Measurements from ENCODE around the gene UNC5B.

Gene UNC5B

DNA sequence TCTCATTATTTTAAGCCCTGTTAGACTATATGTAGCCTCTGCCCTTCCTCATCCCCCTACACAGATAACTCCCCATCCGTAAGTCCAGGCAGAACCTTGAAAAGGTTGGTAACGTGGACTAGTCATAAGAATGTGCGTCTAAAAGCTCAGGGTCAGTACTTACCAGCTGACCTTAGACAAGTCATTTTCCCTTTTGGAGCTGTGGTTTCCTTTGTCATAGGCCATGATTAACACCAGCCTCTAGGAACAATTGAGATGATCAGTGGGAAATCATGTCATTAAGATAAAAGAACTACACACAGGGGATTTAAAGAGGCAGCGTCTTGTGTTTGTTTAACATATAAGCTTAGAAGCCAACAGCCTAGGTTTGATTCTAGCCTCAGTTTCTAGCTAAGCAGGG lies 6.9 kb upstream of the UNC5B start:
- in situ Hi-C loops (cut with MboI; ENCODE audit: low pct_unique_long_range_greater_than_20kb, low sequenced_read_pairs), result loop anchor here (25.0 kb wide), 1 partner anchor 293 kb away; no protein-coding TSS in a partner anchor

DNA sequence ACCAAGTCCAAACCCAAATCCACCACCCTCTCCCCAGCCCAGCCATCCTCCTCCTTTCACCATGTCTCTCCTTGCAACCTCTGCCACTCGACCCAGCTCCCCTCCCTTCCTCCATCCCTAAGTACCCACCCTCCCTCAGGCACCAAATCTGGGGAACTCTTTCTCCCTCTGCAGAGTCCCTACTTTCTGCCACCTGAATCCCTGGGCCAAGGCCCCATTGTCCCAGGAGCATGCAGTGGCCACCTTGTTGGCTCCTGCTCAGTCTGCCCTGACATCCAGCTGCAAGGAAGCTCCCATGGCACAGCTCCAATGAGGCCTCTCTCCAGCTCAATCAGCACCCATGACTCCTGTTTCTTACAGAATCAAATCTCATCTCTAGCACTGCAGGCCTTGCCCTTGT lies 5.5 kb upstream of the UNC5B start:
- DNase-seq, result no peak
- in situ Hi-C loops (cut with MboI; ENCODE audit: low pct_unique_long_range_greater_than_20kb, low sequenced_read_pairs), result loop anchor here (25.0 kb wide), 1 partner anchor 295 kb away; no protein-coding TSS in a partner anchor

More for the DNA sequence above, 6.9 kb upstream of the UNC5B start:
- DNase-seq, result no peak

DNA sequence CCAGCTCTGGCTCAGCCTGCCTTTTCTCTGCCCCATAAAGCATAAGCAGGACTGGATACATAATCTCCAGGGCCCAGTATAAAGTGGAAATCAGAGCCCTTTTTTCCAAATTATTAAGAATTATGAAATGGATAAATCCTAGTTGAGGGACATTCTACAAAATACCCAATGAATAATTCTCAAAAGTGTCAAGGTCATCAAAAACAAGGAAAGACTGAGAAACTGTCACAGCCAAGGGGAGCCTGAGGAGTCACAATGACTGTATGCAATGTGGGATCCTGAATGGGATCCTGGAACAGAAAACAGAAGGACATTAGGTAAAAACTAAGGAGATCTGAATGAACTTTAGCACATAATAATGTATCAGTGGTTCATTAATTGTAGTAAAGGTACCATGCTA lies 4.8 kb upstream of the UNC5B start:
- in situ Hi-C loops (cut with MboI; ENCODE audit: low pct_unique_long_range_greater_than_20kb, low sequenced_read_pairs), result loop anchor here (25.0 kb wide), 1 partner anchor 295 kb away; no protein-coding TSS in a partner anchor
- no peak for DNase-seq

DNA sequence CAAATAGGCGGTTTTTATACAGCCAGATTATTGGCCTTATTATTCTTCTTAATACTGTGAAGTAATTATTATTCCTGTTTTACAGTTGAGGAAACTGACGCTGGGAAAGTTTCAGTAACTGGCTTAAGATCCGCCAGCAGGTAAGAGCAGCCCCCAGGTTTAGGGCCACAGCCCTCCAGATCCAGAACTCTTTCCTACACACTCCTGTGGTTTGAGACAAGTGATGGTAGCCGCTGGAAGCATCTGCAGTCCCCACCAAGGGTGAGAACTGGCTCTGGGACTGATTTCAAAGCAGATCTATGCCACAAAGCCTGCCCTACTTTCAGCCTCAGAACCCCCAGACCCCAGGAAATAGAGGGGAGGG lies 3.0 kb upstream of the UNC5B start:
- in situ Hi-C loops (cut with MboI; ENCODE audit: low pct_unique_long_range_greater_than_20kb, low sequenced_read_pairs), result loop anchor here (25.0 kb wide), 1 partner anchor 297 kb away; no protein-coding TSS in a partner anchor

DNA sequence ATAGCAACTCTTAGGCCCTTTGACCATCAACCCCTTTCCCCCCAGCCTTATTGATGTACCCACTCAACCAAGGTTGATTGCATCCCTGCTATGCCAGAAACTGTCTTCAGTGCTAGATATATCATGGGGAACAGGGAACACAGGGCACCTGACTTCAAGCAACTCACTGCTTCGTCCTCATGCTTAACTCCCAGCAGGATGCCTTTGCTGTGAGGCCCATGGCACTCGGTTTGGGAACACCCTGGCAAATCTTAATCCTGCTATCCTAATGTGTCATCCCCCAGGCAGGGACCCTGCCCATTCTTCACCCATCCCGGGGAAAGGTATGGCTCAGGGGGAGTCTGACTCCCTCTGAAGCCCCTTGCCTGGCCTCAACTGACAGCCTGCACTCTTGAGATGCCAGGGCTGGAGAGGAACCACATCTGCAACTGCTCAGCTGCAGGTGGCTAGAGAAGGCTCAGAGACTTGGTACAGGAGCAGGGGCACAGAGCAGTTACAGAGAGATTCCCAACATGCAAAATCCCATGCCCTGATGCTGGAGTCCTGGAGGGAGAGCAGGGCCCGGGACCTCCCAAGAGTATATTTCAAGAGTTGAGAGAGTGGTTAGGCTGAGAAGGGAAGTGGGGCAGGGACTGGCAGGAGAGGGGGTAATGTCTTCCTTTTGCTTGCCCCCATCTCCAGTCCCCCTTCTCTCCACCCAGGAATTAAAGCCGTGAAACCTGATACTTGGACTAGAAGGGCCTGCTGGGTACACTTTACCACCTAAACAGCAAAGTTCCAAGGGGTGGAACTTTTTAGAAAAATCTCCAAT lies 2.4 kb upstream of the UNC5B start:
- no peak for DNase-seq
- in situ Hi-C loops (cut with MboI; ENCODE audit: low pct_unique_long_range_greater_than_20kb, low sequenced_read_pairs), result loop anchor here (25.0 kb wide), 1 partner anchor 298 kb away; no protein-coding TSS in a partner anchor

More for the DNA sequence above, 3.0 kb upstream of the UNC5B start:
- no peak for DNase-seq

DNA sequence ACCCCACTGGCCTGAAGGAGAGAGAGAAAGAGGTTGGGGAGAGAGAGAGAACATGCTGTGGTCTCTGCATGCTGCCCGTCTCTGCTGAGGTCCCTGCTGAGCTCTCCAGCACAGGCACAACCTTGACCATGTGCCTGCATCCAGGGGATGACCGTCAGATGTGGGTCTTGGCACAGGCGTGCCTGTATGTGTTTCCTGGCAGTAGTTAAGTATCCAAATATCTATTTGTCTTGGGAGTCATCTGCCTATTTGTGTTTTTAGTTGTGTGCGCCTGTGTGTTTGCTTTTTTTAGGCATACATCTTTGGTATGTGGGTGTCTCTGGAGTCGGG lies 1.9 kb upstream of the UNC5B start:
- in situ Hi-C loops (cut with MboI; ENCODE audit: low pct_unique_long_range_greater_than_20kb, low sequenced_read_pairs), result loop anchor here (25.0 kb wide), 1 partner anchor 298 kb away; no protein-coding TSS in a partner anchor
- no peak for DNase-seq

DNA sequence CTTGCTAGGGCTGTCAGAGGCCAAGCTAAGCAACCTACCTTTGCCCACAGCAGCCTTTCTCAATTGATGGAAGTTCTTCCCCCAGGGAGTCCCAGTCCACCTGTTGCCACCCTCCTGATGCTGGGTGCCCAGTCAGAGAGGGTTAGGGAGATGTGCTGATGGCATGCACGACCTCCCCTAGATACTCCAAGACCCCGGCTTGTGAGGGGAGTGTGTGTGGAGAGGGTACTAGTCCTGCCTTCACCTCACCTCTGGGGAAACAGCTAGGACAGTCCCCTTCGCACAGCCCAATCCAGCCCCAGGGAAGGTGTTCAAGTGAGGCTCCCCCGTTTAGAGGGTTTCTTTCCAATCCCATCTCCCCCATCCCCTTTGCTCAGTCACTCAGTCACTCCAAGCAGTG lies 1.3 kb upstream of the UNC5B start:
- in situ Hi-C loops (cut with MboI; ENCODE audit: low pct_unique_long_range_greater_than_20kb, low sequenced_read_pairs), result loop anchor here (25.0 kb wide), 1 partner anchor 299 kb away; no protein-coding TSS in a partner anchor
- no peak for DNase-seq

DNA sequence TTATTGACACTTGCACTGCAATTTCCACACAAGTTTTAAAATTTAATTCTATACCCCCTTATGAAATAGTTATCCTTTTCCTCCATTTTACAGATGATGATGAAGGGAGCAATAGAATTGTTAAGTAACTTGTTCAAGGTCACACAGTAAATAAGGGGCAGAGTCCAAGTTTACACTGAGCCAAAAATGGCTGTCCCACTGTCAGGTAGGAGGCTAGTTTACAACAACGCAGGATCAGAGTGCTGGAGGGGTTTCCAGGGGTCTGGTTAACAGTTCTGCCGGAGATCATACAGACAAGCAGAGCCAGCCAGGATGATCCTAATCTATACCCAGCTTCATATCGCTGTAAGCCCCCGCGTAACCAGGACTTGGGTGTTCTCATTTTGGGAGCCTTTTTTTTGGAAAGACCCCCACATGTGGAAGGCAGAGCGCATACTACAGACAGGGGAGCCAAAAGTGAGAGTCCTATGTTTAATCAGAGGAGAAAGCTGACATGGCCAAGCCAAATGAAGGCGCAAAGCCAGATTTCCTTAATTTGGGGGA lies 524 bp upstream of the UNC5B start:
- no peak for DNase-seq
- in situ Hi-C loops (cut with MboI; ENCODE audit: low pct_unique_long_range_greater_than_20kb, low sequenced_read_pairs), result loop anchor here (25.0 kb wide), 1 partner anchor 300 kb away; no protein-coding TSS in a partner anchor

DNA sequence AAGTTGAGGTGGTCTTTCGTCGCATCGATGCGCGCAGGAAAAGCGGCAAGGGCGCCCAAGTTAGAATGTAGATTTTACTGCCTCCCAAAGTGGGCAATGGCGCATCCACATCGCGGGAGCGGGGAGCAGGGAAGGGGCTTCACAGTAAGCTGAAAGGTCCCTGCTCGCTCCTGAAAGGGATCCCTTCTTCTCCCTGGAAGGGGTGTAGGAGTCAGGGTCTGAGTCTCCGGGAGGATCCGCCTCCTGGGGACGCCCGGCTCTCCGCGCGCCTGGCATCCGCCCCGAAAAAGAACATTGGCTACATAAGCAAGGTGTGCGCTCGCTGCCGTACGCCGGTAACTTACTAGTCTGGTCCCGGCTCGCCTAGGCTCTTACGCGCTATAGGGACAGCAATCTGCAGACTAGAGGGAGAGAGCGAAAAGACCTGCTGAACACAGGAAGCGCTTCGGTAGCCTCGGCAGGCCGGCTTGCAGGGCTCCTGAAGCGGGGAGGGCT lies 804 bp downstream of the UNC5B start:
- in situ Hi-C loops (cut with MboI; ENCODE audit: low pct_unique_long_range_greater_than_20kb, low sequenced_read_pairs), result loop anchor here (25.0 kb wide), 1 partner anchor 301 kb away; no protein-coding TSS in a partner anchor
- DNase-seq, result peak; percentile 56

DNA sequence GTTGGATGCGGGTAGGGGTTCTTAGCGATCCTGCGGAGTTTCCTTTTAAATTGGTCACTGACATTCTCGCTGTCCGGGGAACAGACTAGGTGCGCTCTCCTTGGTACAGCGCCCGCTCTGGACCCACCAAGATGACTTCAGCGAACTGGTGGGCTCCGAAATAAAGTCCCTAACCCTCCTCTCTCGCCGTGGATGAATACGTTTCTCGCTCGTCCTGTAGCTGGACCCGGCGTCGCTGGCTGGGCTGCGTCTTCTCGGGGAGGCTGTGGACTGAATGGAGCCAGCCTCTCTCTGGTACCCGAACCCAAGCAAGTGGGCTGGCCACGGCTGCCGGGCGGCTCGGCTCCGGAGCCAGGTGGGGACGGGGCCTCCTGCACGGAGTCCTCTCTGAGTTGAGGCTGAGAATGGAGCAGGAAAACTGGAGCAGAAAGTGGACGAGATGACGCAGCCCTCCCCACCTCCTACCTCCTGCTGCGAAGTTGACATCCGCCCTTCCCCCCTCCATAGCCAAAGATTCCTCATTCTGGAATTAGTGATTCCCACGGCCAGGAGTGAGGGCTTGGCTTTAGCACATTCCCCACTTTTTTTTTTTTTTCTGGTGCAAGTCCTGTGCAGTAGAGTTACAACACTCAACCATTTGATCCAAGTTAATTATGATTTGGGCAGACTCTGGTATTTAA lies 1.5 kb downstream of the UNC5B start:
- in situ Hi-C loops (cut with MboI; ENCODE audit: low pct_unique_long_range_greater_than_20kb, low sequenced_read_pairs), result loop anchor here (25.0 kb wide), 1 partner anchor 302 kb away; no protein-coding TSS in a partner anchor
- no peak for DNase-seq

DNA sequence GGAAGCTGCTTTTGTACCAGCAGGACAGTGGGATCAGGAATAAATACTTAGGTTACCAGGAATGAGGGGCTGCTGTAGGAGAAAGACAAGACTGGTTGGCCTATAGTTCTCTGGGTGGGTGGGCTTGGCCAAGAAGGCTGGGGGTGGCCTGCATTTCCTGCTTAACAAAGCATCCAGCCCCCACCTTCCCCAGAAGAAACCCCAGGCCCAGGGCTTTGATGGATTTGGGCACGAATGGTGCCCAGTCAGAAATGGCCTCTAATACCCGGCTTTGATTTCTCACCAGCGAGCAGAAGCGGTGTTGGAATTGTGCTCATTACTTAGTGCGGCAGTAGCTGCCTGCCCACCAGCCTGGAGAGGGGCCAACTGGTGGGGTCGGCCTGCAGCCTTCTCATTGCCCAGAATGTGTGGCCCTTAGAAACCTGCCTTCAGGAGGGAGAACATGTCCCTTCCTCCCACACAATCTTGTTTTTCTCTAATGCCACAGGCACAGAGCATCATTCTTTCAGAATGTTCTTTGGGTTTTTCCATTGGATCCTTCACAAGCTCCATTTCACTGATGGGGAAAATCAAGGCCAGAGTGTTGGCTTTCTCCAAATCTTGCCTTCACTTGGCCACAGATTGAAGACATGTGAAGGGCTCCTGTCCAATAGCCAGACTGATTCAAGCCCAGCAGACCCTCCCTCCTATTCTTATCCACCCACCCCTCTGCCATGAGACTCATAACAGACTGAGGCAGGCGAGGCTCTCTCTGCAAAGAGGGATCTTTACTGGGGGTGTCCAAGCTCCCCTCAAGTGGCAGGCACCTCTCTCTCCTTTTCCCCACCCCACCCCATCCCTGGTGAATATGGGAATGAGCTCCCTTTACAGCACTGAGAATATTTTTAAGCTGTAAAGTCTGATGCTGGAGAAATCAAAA lies 2.5 kb downstream of the UNC5B start:
- in situ Hi-C loops (cut with MboI; ENCODE audit: low pct_unique_long_range_greater_than_20kb, low sequenced_read_pairs), result loop anchor here (25.0 kb wide), 1 partner anchor 303 kb away; no protein-coding TSS in a partner anchor

DNA sequence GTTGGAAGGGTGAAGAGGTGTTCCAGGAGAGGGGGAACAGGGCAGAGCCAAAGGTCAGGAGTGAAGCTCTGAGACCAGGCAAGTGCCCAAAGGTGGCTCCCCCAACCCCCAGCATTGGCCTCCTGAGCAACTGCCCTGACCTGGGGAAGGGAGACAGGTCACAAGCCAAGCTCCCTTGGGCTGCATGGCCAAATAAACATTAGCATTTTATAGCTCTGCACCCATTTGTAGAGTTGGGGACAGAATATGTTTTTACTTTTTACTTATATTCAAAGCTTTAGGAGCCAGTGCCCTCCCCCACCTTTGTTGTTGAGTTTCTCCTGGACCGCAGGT lies 4.0 kb downstream of the UNC5B start:
- in situ Hi-C loops (cut with MboI; ENCODE audit: low pct_unique_long_range_greater_than_20kb, low sequenced_read_pairs), result loop anchor here (25.0 kb wide), 1 partner anchor 304 kb away; no protein-coding TSS in a partner anchor
- no peak for DNase-seq

More for the DNA sequence above, 2.5 kb downstream of the UNC5B start:
- DNase-seq, result no peak

DNA sequence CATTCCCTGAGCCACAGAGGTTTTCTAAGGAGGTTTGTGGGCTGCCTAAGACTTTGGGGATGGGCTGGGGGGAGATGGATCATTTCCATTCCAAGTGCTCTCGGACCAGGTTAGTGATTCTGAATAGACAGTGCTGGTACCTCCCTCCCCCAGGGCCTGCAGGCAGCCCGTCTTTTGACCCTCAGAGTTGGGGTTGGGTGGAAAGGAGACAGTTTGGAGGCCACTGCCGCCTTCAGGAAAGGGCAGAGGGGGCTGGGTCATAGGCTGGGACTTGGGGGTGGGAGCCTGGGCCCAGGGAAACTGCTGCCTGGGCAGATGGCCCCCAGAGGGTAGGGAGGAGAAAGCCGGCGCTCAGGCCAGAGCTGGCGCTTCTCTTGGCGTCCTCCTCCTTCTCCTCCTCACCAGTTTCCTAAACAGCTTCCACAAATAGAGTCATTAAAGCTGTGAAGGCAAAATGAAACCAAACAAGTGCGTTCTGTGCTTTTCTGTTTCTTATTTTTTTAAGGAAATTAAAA lies 4.4 kb downstream of the UNC5B start:
- in situ Hi-C loops (cut with MboI; ENCODE audit: low pct_unique_long_range_greater_than_20kb, low sequenced_read_pairs), result loop anchor here (25.0 kb wide), 1 partner anchor 305 kb away; no protein-coding TSS in a partner anchor
- DNase-seq, result no peak

DNA sequence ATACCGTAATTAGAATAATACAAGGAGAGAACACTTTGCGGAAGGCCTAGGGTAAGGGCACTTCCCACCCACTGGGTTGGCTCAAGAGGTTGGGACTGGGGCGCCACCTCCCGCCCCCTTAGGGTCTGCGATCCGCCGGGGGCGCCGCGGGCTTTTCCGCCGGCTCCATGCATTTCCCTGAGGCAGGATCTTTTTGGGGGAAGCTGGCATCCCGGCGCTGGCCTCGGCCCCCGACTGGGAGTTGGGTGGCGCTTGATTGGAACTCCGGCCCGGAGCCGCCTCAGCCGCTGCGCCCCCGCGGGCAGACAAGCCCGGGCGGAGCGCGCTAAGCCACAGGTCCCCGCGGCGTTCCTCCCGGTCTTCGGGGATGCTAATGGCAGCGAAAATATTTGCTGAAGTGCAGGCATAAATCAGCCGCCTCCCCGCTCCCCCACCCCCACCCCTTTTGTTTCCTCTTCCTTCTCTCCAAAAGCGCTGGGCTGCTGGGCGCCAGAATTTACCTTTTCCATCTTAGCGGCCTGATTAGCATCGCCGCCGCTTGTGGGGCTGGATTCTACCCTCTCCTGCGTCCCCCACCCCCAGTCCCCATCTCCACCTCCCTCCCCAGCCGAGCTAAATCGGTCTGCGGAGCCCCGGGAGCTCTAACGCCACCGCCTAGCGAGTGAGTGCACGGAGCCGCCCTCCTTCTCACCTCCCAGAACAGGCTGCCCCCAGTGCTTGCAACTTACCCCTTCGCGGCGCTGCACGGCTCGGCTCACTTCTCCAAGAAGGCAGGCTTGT lies 5.1 kb downstream of the UNC5B start:
- DNase-seq, result no peak

DNA sequence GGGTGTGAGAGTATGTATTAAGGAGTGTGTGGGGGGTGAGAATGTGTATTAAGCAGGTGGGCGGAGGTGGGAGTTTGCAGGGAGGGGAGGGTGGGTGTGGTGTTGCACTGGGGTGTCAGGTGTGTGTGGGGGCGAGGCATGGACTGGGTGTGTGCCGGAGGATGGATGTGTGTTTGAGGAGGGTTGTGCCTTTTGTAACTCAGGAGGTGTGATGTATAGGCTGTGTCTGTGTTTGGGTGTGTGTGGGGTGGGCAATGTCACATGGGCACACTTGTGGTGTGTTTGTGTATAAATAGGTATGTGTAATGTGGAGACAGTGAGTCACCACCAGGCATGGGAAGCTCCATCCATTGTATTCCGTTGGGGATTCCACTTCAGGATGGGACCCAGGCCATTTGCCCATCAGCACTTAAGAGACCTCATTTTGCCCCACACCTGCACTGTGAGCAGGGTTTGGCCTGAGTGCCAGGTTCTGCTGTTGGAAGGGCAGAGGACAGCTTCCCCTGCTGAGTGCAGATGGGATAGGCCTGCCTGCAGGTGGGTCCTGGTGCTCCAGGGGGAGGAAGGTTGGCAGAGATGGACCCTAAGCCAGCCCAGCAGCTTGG lies 5.8 kb downstream of the UNC5B start:
- in situ Hi-C loops (cut with MboI; ENCODE audit: low pct_unique_long_range_greater_than_20kb, low sequenced_read_pairs), result loop anchor here (25.0 kb wide), 1 partner anchor 306 kb away; no protein-coding TSS in a partner anchor
- no peak for DNase-seq

More for the DNA sequence above, 5.1 kb downstream of the UNC5B start:
- in situ Hi-C loops (cut with MboI; ENCODE audit: low pct_unique_long_range_greater_than_20kb, low sequenced_read_pairs), result loop anchor here (25.0 kb wide), 1 partner anchor 305 kb away; no protein-coding TSS in a partner anchor

DNA sequence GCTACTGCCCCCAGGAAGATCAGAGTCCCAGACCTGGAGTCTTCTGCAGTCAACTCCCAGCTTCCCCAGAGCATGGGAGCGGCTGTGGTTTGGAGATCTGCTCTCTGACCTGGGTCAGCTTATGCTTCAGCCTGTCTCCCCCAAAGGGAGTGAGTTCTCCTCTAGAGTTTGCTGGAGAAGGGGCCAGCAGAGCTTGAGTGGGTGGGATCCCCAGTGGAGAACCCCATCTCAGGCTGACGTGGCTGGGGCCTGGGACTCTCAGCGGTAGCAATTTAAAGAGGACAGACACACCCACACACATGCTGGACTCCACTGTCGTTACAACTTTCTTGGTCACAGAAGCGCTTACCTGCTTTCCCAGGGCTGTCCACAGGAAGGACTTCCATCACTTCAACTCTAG lies 6.3 kb downstream of the UNC5B start:
- in situ Hi-C loops (cut with MboI; ENCODE audit: low pct_unique_long_range_greater_than_20kb, low sequenced_read_pairs), result loop anchor here (25.0 kb wide), 1 partner anchor 306 kb away; no protein-coding TSS in a partner anchor
- no peak for DNase-seq

Measured in KBM-7 (cell line).